Measurements from ENCODE around the gene R3HDM4.

The R3HDM4 gene

DNA sequence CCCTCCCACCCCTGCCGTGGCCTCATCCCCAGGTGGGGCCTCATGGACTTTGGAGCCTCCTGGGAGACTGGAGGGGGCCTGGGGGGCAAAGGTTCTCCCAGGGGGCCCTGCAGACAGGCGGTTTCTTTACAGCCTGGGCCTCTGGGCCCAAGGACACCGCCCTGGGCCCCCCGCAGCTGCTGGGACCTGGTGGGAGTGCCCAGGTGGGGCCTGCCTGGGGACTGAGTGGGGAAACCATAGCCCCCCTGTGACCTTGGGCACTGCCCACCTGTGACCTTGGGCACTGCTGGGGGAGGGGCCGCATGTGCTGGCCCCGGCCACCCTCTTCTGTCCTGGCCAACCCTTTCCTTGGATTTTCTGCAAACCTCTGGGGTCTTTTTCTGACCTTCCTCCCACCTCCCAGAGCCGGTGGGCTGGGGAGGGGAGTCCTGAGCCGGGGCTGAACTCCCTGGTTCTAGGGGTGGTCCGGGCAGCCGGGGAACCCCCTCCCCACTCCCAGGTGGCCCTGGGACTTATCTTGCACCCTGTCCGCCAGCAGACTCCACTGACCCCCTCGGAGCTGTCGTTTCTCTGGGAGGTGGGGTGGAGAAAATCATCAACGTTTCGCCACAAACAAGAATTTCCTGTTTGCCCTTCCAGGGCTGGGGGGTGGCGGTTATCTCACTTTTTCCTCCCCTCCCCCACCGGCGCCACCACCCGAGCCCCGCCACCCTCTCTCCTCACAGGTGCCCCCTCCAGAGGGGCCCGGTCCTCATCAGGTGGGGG is 39.8 kb upstream of the R3HDM4 start:
- FAIRE-seq = no peak
- TF ChIP-seq POLR2A (IDR thresholded peaks at IDR 0.05; ENCODE audit: low read depth, low read length) = no peak
- no peak for DNase-seq (ENCODE audit: insufficient read length, low spot score)

DNA sequence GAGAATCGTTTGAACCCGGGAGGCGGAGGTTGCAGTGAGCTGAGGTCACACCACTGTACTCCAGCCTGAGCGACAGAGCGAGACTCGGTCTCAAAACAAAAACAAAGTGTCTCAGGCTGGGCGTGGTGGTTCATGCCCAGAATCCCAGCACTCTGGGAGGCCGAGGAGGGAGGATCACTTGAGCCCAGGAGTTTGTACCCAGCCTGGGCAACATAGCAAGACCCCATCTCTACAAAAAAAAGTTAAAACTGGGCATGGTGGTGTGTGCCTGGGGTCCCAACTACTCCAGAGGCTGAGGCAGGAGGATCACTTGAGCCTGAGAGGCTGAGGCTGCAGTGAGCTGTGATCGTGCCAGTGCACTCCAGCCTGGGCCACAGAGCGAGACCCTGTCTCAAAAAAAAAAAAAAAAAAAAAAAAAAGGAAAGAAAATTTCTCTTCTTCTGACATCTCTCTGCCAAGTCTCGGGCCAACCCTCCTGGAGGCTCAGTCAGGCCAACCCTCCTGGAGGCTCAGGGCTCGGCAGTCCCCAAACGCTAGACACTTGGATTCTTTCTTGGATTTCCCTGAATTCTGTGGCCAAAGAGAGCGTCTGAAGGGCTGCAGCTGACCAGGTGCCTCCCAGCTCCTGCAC is 39.1 kb upstream of the R3HDM4 start:
- FAIRE-seq (no peak), DNase-seq (ENCODE audit: insufficient read length, low spot score) (no peak)
- no peak for TF ChIP-seq POLR2A (IDR thresholded peaks at IDR 0.05; ENCODE audit: low read depth, low read length)

- no peak for TF ChIP-seq POLR2A (IDR thresholded peaks at IDR 0.05; ENCODE audit: low read depth, low read length)
- no peak for FAIRE-seq
- no peak for DNase-seq (ENCODE audit: insufficient read length, low spot score)
Observed at GRCh38 chr19:950352-951066, 37.5 kb upstream of the R3HDM4 start.

- FAIRE-seq = no peak
- no peak for TF ChIP-seq POLR2A (IDR thresholded peaks at IDR 0.05; ENCODE audit: low read depth, low read length)
- DNase-seq (ENCODE audit: insufficient read length, low spot score) = no peak
Observed at GRCh38 chr19:948842-949496, 36.0 kb upstream of the R3HDM4 start.

- FAIRE-seq = no peak
- TF ChIP-seq POLR2A (IDR thresholded peaks at IDR 0.05; ENCODE audit: low read depth, low read length) = no peak
- no peak for DNase-seq (ENCODE audit: insufficient read length, low spot score)
Observed at GRCh38 chr19:947707-948539, 34.9 kb upstream of the R3HDM4 start.

DNA sequence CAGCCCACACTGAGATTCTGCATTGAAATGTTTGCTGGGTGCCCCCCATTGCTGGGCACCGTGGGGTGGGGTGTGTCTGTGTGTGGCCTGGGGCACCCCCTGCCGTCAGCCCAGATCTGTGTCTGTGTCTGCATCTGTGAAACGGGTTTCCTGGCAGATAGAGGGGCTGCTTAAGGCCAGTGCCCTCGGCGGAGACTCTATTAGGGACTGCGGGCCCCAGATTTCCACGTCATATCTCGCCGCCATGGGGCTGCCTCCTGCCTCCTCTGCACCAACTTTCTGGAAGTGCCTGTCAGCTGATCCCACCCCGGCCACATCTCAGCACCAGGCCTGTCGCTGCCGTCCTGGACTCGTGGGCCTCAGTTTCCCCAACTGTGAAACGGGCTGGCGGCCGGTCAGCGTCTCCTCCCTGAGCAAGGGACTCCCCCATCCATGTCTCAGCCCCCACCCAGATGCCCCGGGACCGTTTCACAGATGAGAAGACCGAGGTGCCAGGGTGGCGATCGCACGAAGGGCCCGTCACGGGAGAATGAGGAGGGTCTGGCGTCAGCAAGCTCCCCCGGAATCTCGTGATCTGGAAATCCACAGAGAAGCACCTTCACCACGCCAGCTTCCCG is 34.2 kb upstream of the R3HDM4 start:
- TF ChIP-seq POLR2A (IDR thresholded peaks at IDR 0.05; ENCODE audit: low read depth, low read length) = no peak
- DNase-seq (ENCODE audit: insufficient read length, low spot score) = no peak
- FAIRE-seq = no peak

DNA sequence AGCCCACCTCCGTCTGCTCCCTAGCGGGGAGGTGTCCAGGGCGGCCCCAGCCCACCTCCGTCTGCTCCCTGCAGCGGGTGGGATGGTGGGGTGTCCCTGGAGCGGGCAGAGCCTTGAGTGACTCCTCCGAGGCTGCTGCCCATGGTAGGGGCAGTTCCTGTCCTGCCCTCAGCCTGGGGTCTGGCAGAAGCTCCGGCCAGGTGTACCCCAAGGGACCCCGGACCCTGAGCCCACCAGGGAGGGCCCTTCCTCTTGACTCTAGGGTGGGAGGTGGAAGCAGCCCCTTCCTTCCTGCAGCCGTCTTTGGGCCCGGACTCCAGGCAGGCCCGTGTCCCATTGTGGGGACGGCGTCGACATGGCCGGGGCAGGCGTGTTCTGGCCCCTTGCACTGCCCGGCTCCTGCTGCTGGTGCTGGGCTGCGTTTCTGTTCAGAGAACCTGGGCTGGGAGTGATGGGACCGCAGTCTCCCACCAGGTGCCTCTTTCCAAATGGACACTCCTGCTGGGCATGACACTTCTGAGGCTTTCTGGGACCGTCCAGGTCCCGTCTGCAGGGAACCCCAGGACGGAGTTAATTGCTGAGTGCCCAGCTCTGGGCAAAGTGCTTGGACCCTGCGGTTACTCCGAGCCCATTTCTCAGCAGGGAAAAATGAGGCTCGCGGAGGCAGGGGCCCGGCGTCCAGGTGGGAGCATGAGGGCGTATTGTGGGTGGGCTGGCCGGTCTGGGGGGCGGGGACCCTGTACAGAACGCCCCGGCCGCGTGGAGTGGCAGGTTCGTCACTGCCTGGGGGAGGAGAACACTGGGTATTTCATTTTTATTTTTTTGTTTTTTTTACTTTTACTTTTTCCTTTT is 32.6 kb upstream of the R3HDM4 start:
- FAIRE-seq (no peak), DNase-seq (ENCODE audit: insufficient read length, low spot score) (no peak)
- TF ChIP-seq POLR2A (IDR thresholded peaks at IDR 0.05; ENCODE audit: low read depth, low read length) = no peak

GRCh38 chr19:944663-945241 is 31.7 kb upstream of the R3HDM4 start:
- DNase-seq (ENCODE audit: insufficient read length, low spot score) = no peak
- no peak for FAIRE-seq
- TF ChIP-seq POLR2A (IDR thresholded peaks at IDR 0.05; ENCODE audit: low read depth, low read length) = no peak

DNA sequence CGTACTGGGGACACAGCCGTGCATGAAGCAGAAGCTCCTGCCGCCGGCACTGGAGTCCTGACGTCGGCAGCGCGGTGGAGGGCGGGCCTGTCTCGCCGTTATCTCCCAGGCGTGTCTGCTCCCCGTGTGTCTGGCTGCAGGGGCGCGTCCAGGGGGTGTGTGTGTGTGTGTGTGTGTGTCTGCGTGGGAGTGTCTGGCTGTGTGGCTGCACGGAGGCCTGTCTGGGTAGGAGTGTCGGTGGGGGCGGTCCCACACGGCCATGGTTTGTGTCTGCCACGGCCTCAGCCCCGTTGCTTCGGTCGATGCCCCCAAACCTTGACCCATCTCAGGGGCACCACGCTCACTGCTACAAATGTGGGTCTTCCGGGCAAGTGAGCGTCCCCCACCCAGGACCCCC is 31.1 kb upstream of the R3HDM4 start:
- DNase-seq (ENCODE audit: insufficient read length, low spot score) (no peak), FAIRE-seq (no peak)
- TF ChIP-seq POLR2A (IDR thresholded peaks at IDR 0.05; ENCODE audit: low read depth, low read length) = no peak

DNA sequence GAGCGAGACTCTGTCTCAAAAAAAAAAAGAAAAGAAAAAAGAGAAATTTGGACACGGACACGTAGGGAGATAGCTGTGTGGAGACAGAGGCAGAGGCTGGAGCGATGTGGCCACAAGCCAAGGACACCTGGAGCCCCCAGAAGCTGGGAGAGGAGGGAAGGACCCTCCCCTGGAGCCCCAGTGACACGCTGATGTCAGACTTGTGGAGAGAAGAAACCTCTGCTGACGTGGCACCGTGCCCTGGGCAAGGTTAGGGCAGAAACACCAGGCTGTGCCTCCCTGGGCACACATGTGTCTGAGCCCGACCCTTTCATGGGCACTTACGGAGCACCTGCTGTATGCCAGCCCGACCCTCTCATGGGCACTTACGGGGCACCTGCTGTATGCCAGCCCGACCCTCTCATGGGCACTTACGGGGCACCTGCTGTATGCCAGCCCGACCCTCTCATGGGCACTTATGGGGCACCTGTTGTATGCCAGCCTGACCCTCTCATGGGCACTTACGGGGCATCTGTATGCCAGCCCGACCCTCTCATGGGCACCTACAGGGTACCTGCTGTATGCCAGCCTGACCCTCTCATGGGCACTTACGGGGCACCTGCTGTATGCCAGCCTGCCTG is 30.6 kb upstream of the R3HDM4 start:
- no peak for TF ChIP-seq POLR2A (IDR thresholded peaks at IDR 0.05; ENCODE audit: low read depth, low read length)
- DNase-seq (ENCODE audit: insufficient read length, low spot score) (no peak), FAIRE-seq (no peak)

- no peak for FAIRE-seq
Observed at GRCh38 chr19:942133-942645, 29.2 kb upstream of the R3HDM4 start.

More at GRCh38 chr19:942133-942645, 29.2 kb upstream of the R3HDM4 start:
- DNase-seq (ENCODE audit: insufficient read length, low spot score) = no peak
- TF ChIP-seq POLR2A (IDR thresholded peaks at IDR 0.05; ENCODE audit: low read depth, low read length) = no peak
